Loucy (cell line): ENCODE results near the gene UTRN.

Source experiments
- H2AFZ ChIP-seq: fragments of 200-600 bp; sonication (generic); 2 replicates; pipeline ENCODE4 v1.6.0; 2016; ENCODE audit warnings: antibody characterized with exemption, mild to moderate bottlenecking, low read length, moderate library complexity
- H3F3A ChIP-seq: fragments of 200-600 bp; 2 replicates; pipeline ENCODE4 v1.6.0; 2016; ENCODE audit warnings: antibody characterized with exemption, low read depth, mild to moderate bottlenecking
- H3K27me3 ChIP-seq: fragments of 200-600 bp; sonication (generic); 2 replicates; pipeline ENCODE4 v1.6.1; 2014; ENCODE audit warnings: low read length, mild to moderate bottlenecking; ENCODE audit not compliant: insufficient read depth, poor library complexity, severe bottlenecking
- H3K36me3 ChIP-seq: fragments of 200-600 bp; sonication (generic); 2 replicates; pipeline ENCODE4 v1.6.1; 2016; ENCODE audit warnings: low read length; ENCODE audit not compliant: insufficient read depth
- H3K4me1 ChIP-seq: fragments of 200-600 bp; sonication (generic); 2 replicates; pipeline ENCODE4 v1.5.1; 2014; ENCODE audit warnings: low read length, mild to moderate bottlenecking; ENCODE audit not compliant: insufficient read depth, poor library complexity, severe bottlenecking
- H3K4me2 ChIP-seq: fragments of 200-600 bp; sonication (generic); 2 replicates; pipeline ENCODE4 v1.6.0; 2014; ENCODE audit warnings: antibody characterized with exemption, low read length, low read depth, mild to moderate bottlenecking; ENCODE audit not compliant: poor library complexity, severe bottlenecking
- H3K4me3 ChIP-seq: fragments of 200-600 bp; sonication (generic); 2 replicates; pipeline ENCODE4 v1.5.1; 2014; ENCODE audit warnings: low read length, mild to moderate bottlenecking, mixed read lengths; ENCODE audit not compliant: poor library complexity, severe bottlenecking
- H3K79me2 ChIP-seq: fragments of 200-600 bp; sonication (generic); 2 replicates; pipeline ENCODE4 v1.6.1; 2014; ENCODE audit warnings: low read length; ENCODE audit not compliant: insufficient read depth
- H3K9ac ChIP-seq: fragments of 200-600 bp; sonication (generic); 2 replicates; pipeline ENCODE4 v1.6.0; 2014; ENCODE audit warnings: mild to moderate bottlenecking, low read depth, low read length, moderate library complexity; ENCODE audit not compliant: poor library complexity, severe bottlenecking
- H3K9me2 ChIP-seq: fragments of 200-600 bp; sonication (generic); replicated peaks from 2 replicates; pipeline ENCODE4 v1.6.1; 2016; ENCODE audit warnings: low read depth, low read length, mixed read lengths
- H3K9me3 ChIP-seq: fragments of 200-600 bp; sonication (generic); 2 replicates; pipeline ENCODE4 v1.6.1; 2014; ENCODE audit warnings: mild to moderate bottlenecking, antibody characterized with exemption, low read length, low read depth; ENCODE audit not compliant: insufficient read depth
- H4K20me1 ChIP-seq: fragments of 200-600 bp; sonication (generic); 2 replicates; pipeline ENCODE4 v1.6.0; 2014; ENCODE audit warnings: antibody characterized with exemption, low read length, mild to moderate bottlenecking; ENCODE audit not compliant: insufficient read depth, poor library complexity, severe bottlenecking
- CTCF ChIP-seq: fragments of 200-600 bp; sonication (generic); conservative IDR thresholded peaks from 2 replicates; pipeline ENCODE4 v1.5.1; 2014; ENCODE audit warnings: mild to moderate bottlenecking, antibody characterized with exemption, low read length
- EZH2phosphoT487 ChIP-seq: fragments of 200-600 bp; IDR thresholded peaks from 2 replicates; pipeline ENCODE4 v1.6.1; 2018; ENCODE audit warnings: antibody characterized with exemption, mild to moderate bottlenecking, moderate library complexity, borderline replicate concordance

UTRN gene

GRCh38 chr6:144317736-144318135, 32.6 kb downstream of the UTRN start:
- H3K9me2 ChIP-seq: no peaks in the 10 kb centered on the region
- no peaks in the 10 kb centered on the region for H3K36me3 ChIP-seq
- TF ChIP-seq CTCF (no peak), EZH2phosphoT487 (no peak)
- H2AFZ ChIP-seq: no peak overlapping the region
- no peaks in the 10 kb centered on the region for H4K20me1 ChIP-seq
- H3K4me1 ChIP-seq: peaks cover 27% of the 10 kb centered on the region
- no peak overlapping the region for H3K4me3 ChIP-seq
- H3K9ac ChIP-seq: no peak overlapping the region
- H3K4me2 ChIP-seq: no peak overlapping the region
- H3K9me3 ChIP-seq: no peaks in the 10 kb centered on the region
- no peaks in the 10 kb centered on the region for H3F3A ChIP-seq
- no peaks in the 10 kb centered on the region for H3K27me3 ChIP-seq
- H3K79me2 ChIP-seq: peaks cover 4% of the 10 kb centered on the region; the same call in 1 of the 2 replicates

GRCh38 chr6:144319211-144319610, 34.1 kb downstream of the UTRN start:
- no peak overlapping the region for H3K4me3 ChIP-seq
- no peaks in the 10 kb centered on the region for H4K20me1 ChIP-seq
- no peaks in the 10 kb centered on the region for H3F3A ChIP-seq
- no peak overlapping the region for H3K4me2 ChIP-seq
- no peak overlapping the region for H3K9ac ChIP-seq
- peaks cover 27% of the 10 kb centered on the region for H3K4me1 ChIP-seq
- H3K9me2 ChIP-seq: no peaks in the 10 kb centered on the region
- TF ChIP-seq EZH2phosphoT487 (no peak), CTCF (no peak)
- no peaks in the 10 kb centered on the region for H3K9me3 ChIP-seq
- no peaks in the 10 kb centered on the region for H3K27me3 ChIP-seq
- peaks cover 7% of the 10 kb centered on the region; the same call in 1 of the 2 replicates for H3K79me2 ChIP-seq
- H2AFZ ChIP-seq: no peak overlapping the region
- H3K36me3 ChIP-seq: no peaks in the 10 kb centered on the region

GRCh38 chr6:144320741-144321140, 35.6 kb downstream of the UTRN start:
- H3K4me3 ChIP-seq: no peak overlapping the region
- peaks cover 14% of the 10 kb centered on the region; the same call in 1 of the 2 replicates for H3K79me2 ChIP-seq
- H2AFZ ChIP-seq: no peak overlapping the region
- no peak overlapping the region for H3K9ac ChIP-seq
- no peaks in the 10 kb centered on the region for H3K9me2 ChIP-seq
- H3F3A ChIP-seq: no peaks in the 10 kb centered on the region
- H3K4me1 ChIP-seq: peaks cover 16% of the 10 kb centered on the region
- no peaks in the 10 kb centered on the region for H3K36me3 ChIP-seq
- no peaks in the 10 kb centered on the region for H3K9me3 ChIP-seq
- no peak for TF ChIP-seq CTCF
- no peak for TF ChIP-seq EZH2phosphoT487
- no peaks in the 10 kb centered on the region for H4K20me1 ChIP-seq
- no peak overlapping the region for H3K4me2 ChIP-seq
- H3K27me3 ChIP-seq: no peaks in the 10 kb centered on the region
